ENCODE measurements around the gene KIF1A. TPM values are rescaled to one million over a fixed set of nuclear protein-coding genes. Genes with fewer than 3 reads are reported as not detected.

KIF1A gene
- total RNA-seq, 1 experiment from 2014 or later = 298 TPM

GRCh38 chr2:240764605-240765004 lies 55.4 kb downstream of the KIF1A start:
- H3K9me3 Mint-ChIP-seq (ENCODE audit: low read depth, unreplicated experiment) = no peaks in the 10 kb centered on the region
- no peaks in the 10 kb centered on the region for H3K4me1 Mint-ChIP-seq (ENCODE audit: low read depth, unreplicated experiment)
- H3K4me3 Mint-ChIP-seq (ENCODE audit: low read depth, unreplicated experiment) = no peak overlapping the region
- BruUV-seq (replicated peaks) = no TSS peak
- CTCF ChIA-PET = no interaction called here
- no peak for DNase-seq
- H3K27me3 Mint-ChIP-seq (ENCODE audit: unreplicated experiment) = no peaks in the 10 kb centered on the region
- no peak for TF ChIP-seq CTCF (IDR thresholded peaks at IDR 0.05; ENCODE audit: unreplicated experiment)
- peaks cover 72% of the 10 kb centered on the region for H3K36me3 Mint-ChIP-seq (ENCODE audit: insufficient read depth, unreplicated experiment)
- intact Hi-C loops (cut with micrococcal nuclease; ENCODE audit: unreplicated experiment) = no loop called here
- H3K27ac Mint-ChIP-seq (ENCODE audit: unreplicated experiment) = no peak overlapping the region

GRCh38 chr2:240762971-240763370 lies 57.0 kb downstream of the KIF1A start:
- no peaks in the 10 kb centered on the region for H3K9me3 Mint-ChIP-seq (ENCODE audit: low read depth, unreplicated experiment)
- H3K27me3 Mint-ChIP-seq (ENCODE audit: unreplicated experiment) = no peaks in the 10 kb centered on the region
- intact Hi-C loops (cut with micrococcal nuclease; ENCODE audit: unreplicated experiment) = no loop called here
- no peak overlapping the region for H3K27ac Mint-ChIP-seq (ENCODE audit: unreplicated experiment)
- BruUV-seq (replicated peaks) = no TSS peak
- DNase-seq = no peak
- H3K4me1 Mint-ChIP-seq (ENCODE audit: low read depth, unreplicated experiment) = no peaks in the 10 kb centered on the region
- CTCF ChIA-PET = no interaction called here
- no peak for TF ChIP-seq CTCF (IDR thresholded peaks at IDR 0.05; ENCODE audit: unreplicated experiment)
- peaks cover 84% of the 10 kb centered on the region for H3K36me3 Mint-ChIP-seq (ENCODE audit: insufficient read depth, unreplicated experiment)
- no peak overlapping the region for H3K4me3 Mint-ChIP-seq (ENCODE audit: low read depth, unreplicated experiment)

- intact Hi-C loops (cut with micrococcal nuclease; ENCODE audit: unreplicated experiment) = no loop called here
- no peak overlapping the region for H3K27ac Mint-ChIP-seq (ENCODE audit: unreplicated experiment)
- CTCF ChIA-PET = interaction anchor here (0.6 kb wide), 1 partner anchor 1052 kb away, joined by 6 read pairs; no protein-coding TSS in a partner anchor
- DNase-seq = no peak
- no peak overlapping the region for H3K4me3 Mint-ChIP-seq (ENCODE audit: low read depth, unreplicated experiment)
- no peaks in the 10 kb centered on the region for H3K27me3 Mint-ChIP-seq (ENCODE audit: unreplicated experiment)
- no peaks in the 10 kb centered on the region for H3K4me1 Mint-ChIP-seq (ENCODE audit: low read depth, unreplicated experiment)
- peaks cover 87% of the 10 kb centered on the region for H3K36me3 Mint-ChIP-seq (ENCODE audit: insufficient read depth, unreplicated experiment)
- no TSS peak for BruUV-seq (replicated peaks)
- no peak for TF ChIP-seq CTCF (IDR thresholded peaks at IDR 0.05; ENCODE audit: unreplicated experiment)
- no peaks in the 10 kb centered on the region for H3K9me3 Mint-ChIP-seq (ENCODE audit: low read depth, unreplicated experiment)
Measured at GRCh38 chr2:240762249-240762648, 57.8 kb downstream of the KIF1A start.

GRCh38 chr2:240760576-240761246 lies 59.3 kb downstream of the KIF1A start:
- Mint-ChIP-seq H3K27ac (ENCODE audit: unreplicated experiment) (no peak overlapping the region), H3K4me1 (ENCODE audit: low read depth, unreplicated experiment) (no peaks in the 10 kb centered on the region), H3K4me3 (ENCODE audit: low read depth, unreplicated experiment) (no peak overlapping the region), H3K36me3 (ENCODE audit: insufficient read depth, unreplicated experiment) (peaks cover 77% of the 10 kb centered on the region), H3K9me3 (ENCODE audit: low read depth, unreplicated experiment) (no peaks in the 10 kb centered on the region), H3K27me3 (ENCODE audit: unreplicated experiment) (no peaks in the 10 kb centered on the region)
- no peak for TF ChIP-seq CTCF (IDR thresholded peaks at IDR 0.05; ENCODE audit: unreplicated experiment)
- intact Hi-C loops (cut with micrococcal nuclease; ENCODE audit: unreplicated experiment) = no loop called here
- no peak for DNase-seq
- CTCF ChIA-PET = no interaction called here
- no TSS peak for BruUV-seq (replicated peaks)
